HEK293 (cell line): ENCODE measurements around the gene CHD1L.

Source experiments
- CTCF ChIA-PET: fragments of 350-600 bp; formaldehyde crosslinking; extraction: SDS; loops from one replicate; lab custom pipeline; 2021; ENCODE audit warnings: antibody characterized with exemption; lab: Yijun Ruan, JAX
- POLR2A ChIA-PET: fragments of 300-600 bp; formaldehyde crosslinking; extraction: SDS; loops from one replicate; lab custom pipeline; 2020; ENCODE audit warnings: antibody characterized with exemption, inconsistent platforms; lab: Yijun Ruan, JAX
- H3K27ac ChIP-seq: fragments of 200-500 bp; sonication (Bioruptor generic); 2 replicates; pipeline ENCODE4 v1.5.1; 2014; ENCODE audit warnings: low read depth, low read length, control low read depth, inconsistent platforms; ENCODE audit errors: extremely low read depth
- H3K36me3 ChIP-seq, 2 experiments: fragments of 200-500 bp in 1 of 2; sonication (Bioruptor generic) in 1 of 2; 1 replicate in 1 of 2; 2 replicates in 1 of 2; pipeline ENCODE4 v1.5.1; 2014 to 2017; ENCODE audit warnings: inconsistent platforms in 2 of 2, low read length in 2 of 2; ENCODE audit not compliant: control insufficient read depth in 2 of 2, insufficient read depth in 1 of 2
- H3K4me1 ChIP-seq: fragments of 200-500 bp; sonication (Bioruptor generic); 2 replicates; pipeline ENCODE4 v1.5.1; 2014; ENCODE audit warnings: mild to moderate bottlenecking, low read length, inconsistent platforms; ENCODE audit not compliant: control insufficient read depth, insufficient read depth
- H3K4me3 ChIP-seq: 2 replicates; pipeline ENCODE4 v1.5.1; 2011; ENCODE audit warnings: low read depth, mild to moderate bottlenecking, control low read depth, low read length, moderate library complexity
- H3K9me3 ChIP-seq: fragments of 200-500 bp; sonication (Bioruptor generic); 2 replicates; pipeline ENCODE4 v1.5.1; 2014; ENCODE audit warnings: low read depth, low read length, inconsistent platforms; ENCODE audit not compliant: control insufficient read depth, insufficient read depth
- FEZF1 ChIP-seq: fragments of 450-650 bp; formaldehyde crosslinking; IDR thresholded peaks from 2 replicates; pipeline ENCODE4 v1.5.1; 2016; ENCODE audit warnings: missing biosample characterization, missing genetic modification characterization
- OSR2 ChIP-seq: fragments of 450-650 bp; formaldehyde crosslinking; IDR thresholded peaks from 2 replicates; pipeline ENCODE4 v1.5.1; 2016; ENCODE audit warnings: missing biosample characterization, missing genetic modification characterization
- TCF7L2 ChIP-seq: IDR thresholded peaks from 2 replicates; pipeline ENCODE4 v1.6.1; 2011; ENCODE audit warnings: low read depth, mild to moderate bottlenecking, inconsistent platforms, low read length, moderate library complexity, borderline replicate concordance
- ZBTB1 ChIP-seq: fragments of 450-650 bp; formaldehyde crosslinking; IDR thresholded peaks from 2 replicates; pipeline ENCODE4 v1.5.1; 2016; ENCODE audit warnings: missing biosample characterization, missing genetic modification characterization
- ZNF843 ChIP-seq: fragments of 450-650 bp; formaldehyde crosslinking; IDR thresholded peaks from 2 replicates; pipeline ENCODE4 v1.5.1; 2016; ENCODE audit warnings: missing biosample characterization, missing genetic modification characterization
- TF ChIP-seq, protein P1 (sequence below): fragments of 450-650 bp; formaldehyde crosslinking; IDR thresholded peaks from 2 replicates; pipeline ENCODE4 v1.5.1; 2016; ENCODE audit warnings: missing biosample characterization, missing genetic modification characterization
- TF ChIP-seq, protein P2 (sequence below): fragments of 450-650 bp; formaldehyde crosslinking; IDR thresholded peaks from 2 replicates; pipeline ENCODE4 v1.5.1; 2016; ENCODE audit warnings: missing biosample characterization, missing genetic modification characterization
- TF ChIP-seq, protein P3 (sequence below): fragments of 450-650 bp; formaldehyde crosslinking; optimal IDR thresholded peaks from 2 replicates; pipeline ENCODE3; 2016; ENCODE audit warnings: missing biosample characterization, mild to moderate bottlenecking, missing genetic modification characterization
- TF ChIP-seq, protein P4 (sequence below): fragments of 450-650 bp; formaldehyde crosslinking; IDR thresholded peaks from 2 replicates; pipeline ENCODE4 v1.5.1; 2016; ENCODE audit warnings: missing biosample characterization, missing genetic modification characterization
- TF ChIP-seq, protein P5 (sequence below): fragments of 450-650 bp; formaldehyde crosslinking; IDR thresholded peaks from 2 replicates; pipeline ENCODE4 v1.5.1; 2017; ENCODE audit warnings: missing biosample characterization, missing genetic modification characterization
- TF ChIP-seq, protein P6 (sequence below): fragments of 450-650 bp; formaldehyde crosslinking; IDR thresholded peaks from 2 replicates; pipeline ENCODE4; 2016; ENCODE audit warnings: missing biosample characterization, missing genetic modification characterization

Gene CHD1L

DNA sequence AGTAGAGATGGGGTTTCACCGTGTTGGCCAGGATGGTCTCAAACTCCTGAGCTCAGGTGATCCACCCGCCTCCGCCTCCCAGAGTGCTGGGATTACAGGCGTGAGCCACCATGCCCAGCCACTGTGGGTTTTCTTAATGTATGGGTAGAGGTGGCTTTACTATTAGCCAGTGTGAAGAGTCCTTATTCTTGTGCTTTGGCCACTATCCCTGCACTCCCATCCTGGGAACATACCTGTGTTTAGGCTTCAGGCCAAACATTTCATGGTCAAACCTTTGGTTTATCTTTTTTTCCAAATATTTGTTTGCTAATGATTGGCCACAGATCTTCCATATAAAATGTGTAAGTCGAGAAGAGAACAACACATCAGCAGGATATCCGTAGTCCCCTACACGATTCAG is 33.9 kb upstream of the CHD1L start (continued):
- TF ChIP-seq, protein P1, sequence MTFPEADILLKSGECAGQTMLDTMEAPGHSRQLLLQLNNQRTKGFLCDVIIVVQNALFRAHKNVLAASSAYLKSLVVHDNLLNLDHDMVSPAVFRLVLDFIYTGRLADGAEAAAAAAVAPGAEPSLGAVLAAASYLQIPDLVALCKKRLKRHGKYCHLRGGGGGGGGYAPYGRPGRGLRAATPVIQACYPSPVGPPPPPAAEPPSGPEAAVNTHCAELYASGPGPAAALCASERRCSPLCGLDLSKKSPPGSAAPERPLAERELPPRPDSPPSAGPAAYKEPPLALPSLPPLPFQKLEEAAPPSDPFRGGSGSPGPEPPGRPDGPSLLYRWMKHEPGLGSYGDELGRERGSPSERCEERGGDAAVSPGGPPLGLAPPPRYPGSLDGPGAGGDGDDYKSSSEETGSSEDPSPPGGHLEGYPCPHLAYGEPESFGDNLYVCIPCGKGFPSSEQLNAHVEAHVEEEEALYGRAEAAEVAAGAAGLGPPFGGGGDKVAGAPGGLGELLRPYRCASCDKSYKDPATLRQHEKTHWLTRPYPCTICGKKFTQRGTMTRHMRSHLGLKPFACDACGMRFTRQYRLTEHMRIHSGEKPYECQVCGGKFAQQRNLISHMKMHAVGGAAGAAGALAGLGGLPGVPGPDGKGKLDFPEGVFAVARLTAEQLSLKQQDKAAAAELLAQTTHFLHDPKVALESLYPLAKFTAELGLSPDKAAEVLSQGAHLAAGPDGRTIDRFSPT (tag by site-specific recombination) = no peak
- TF ChIP-seq, protein P2, sequence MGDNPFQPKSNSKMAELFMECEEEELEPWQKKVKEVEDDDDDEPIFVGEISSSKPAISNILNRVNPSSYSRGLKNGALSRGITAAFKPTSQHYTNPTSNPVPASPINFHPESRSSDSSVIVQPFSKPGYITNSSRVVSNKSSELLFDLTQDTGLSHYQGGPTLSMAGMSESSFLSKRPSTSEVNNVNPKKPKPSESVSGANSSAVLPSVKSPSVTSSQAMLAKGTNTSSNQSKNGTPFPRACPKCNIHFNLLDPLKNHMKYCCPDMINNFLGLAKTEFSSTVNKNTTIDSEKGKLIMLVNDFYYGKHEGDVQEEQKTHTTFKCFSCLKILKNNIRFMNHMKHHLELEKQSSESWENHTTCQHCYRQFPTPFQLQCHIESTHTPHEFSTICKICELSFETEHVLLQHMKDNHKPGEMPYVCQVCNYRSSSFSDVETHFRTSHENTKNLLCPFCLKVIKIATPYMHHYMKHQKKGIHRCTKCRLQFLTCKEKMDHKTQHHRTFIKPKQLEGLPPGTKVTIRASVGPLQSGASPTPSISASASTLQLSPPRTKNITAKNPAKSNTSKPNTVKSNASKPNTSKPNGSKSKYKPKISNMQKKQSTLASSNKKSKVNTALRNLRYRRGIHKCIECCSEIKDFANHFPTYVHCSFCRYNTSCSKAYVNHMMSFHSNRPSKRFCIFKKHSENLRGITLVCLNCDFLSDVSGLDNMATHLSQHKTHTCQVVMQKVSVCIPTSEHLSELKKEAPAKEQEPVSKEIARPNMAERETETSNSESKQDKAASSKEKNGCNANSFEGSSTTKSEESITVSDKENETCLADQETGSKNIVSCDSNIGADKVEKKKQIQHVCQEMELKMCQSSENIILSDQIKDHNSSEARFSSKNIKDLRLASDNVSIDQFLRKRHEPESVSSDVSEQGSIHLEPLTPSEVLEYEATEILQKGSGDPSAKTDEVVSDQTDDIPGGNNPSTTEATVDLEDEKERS (tag by site-specific recombination) = no peak
- TF ChIP-seq ZBTB1 (tag by site-specific recombination) = no peak
- TF ChIP-seq, protein P3, sequence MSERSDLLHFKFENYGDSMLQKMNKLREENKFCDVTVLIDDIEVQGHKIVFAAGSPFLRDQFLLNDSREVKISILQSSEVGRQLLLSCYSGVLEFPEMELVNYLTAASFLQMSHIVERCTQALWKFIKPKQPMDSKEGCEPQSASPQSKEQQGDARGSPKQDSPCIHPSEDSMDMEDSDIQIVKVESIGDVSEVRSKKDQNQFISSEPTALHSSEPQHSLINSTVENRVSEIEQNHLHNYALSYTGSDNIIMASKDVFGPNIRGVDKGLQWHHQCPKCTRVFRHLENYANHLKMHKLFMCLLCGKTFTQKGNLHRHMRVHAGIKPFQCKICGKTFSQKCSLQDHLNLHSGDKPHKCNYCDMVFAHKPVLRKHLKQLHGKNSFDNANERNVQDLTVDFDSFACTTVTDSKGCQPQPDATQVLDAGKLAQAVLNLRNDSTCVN (tag by site-specific recombination) = no peak

DNA sequence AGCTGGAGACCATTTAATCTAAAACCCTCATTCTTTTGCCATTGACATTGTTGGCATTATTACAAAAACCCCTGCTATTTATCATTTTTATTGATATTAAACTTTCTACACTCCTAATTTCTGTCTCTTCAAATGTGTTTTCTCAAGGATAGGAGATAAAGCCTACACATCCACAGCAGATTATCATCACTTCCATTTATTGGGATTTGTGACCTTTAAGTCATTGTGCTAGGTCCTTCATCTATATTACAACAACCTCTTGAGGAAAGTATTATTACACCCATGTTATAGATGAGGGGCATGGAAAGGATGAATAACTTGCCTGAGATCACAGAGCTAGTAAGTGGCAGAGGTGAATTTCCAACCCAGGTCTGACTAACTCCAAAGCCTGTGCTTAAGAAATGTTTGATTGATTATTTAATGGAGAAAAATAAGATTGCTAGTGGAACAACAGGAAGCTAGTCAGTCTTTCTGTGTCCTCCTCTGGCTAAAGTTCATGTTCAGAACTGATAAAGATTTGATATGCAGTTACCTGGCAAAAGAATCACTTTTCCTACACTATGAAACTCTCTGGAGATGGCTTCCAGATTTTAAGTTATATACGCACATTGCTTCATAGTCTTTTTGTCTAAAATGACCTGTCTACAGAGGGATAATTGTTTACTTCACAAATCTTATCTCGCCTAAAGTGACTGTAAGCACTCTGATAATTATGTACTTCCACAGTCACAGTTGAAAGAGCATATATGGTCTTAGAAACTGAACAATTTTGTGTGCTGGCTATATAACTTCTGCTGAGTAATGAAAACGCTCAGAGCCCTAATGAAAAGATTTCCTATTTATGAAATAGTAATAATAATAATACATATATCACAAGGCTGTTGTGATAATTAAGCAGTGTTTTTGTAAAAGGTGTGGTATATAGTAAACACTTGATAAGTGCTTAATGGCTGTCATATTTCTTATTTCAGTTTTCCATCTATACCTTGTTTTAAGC is 32.4 kb upstream of the CHD1L start:
- Histone ChIP-seq H3K4me3 (no peak overlapping the region), H3K4me1 (no peaks in the 10 kb centered on the region), H3K27ac (no peak overlapping the region), H3K36me3 (no peaks in the 10 kb centered on the region), H3K9me3 (no peaks in the 10 kb centered on the region)
- TF ChIP-seq, protein P4, sequence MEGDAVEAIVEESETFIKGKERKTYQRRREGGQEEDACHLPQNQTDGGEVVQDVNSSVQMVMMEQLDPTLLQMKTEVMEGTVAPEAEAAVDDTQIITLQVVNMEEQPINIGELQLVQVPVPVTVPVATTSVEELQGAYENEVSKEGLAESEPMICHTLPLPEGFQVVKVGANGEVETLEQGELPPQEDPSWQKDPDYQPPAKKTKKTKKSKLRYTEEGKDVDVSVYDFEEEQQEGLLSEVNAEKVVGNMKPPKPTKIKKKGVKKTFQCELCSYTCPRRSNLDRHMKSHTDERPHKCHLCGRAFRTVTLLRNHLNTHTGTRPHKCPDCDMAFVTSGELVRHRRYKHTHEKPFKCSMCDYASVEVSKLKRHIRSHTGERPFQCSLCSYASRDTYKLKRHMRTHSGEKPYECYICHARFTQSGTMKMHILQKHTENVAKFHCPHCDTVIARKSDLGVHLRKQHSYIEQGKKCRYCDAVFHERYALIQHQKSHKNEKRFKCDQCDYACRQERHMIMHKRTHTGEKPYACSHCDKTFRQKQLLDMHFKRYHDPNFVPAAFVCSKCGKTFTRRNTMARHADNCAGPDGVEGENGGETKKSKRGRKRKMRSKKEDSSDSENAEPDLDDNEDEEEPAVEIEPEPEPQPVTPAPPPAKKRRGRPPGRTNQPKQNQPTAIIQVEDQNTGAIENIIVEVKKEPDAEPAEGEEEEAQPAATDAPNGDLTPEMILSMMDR (tag by site-specific recombination) = no peak
- TF ChIP-seq OSR2 (peak; percentile 23; the same call in 1 of the 2 replicates), TCF7L2 (peak; percentile 59; the same call in 1 of the 2 replicates), ZNF843 (tag by site-specific recombination) (peak; percentile 76), FEZF1 (tag by site-specific recombination) (peak; percentile 39; the same call in 1 of the 2 replicates)
- TF ChIP-seq, protein P5, sequence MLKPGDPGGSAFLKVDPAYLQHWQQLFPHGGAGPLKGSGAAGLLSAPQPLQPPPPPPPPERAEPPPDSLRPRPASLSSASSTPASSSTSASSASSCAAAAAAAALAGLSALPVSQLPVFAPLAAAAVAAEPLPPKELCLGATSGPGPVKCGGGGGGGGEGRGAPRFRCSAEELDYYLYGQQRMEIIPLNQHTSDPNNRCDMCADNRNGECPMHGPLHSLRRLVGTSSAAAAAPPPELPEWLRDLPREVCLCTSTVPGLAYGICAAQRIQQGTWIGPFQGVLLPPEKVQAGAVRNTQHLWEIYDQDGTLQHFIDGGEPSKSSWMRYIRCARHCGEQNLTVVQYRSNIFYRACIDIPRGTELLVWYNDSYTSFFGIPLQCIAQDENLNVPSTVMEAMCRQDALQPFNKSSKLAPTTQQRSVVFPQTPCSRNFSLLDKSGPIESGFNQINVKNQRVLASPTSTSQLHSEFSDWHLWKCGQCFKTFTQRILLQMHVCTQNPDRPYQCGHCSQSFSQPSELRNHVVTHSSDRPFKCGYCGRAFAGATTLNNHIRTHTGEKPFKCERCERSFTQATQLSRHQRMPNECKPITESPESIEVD (tag by site-specific recombination) = peak; percentile 41; the same call in 1 of the 2 replicates
- TF ChIP-seq, protein P6, sequence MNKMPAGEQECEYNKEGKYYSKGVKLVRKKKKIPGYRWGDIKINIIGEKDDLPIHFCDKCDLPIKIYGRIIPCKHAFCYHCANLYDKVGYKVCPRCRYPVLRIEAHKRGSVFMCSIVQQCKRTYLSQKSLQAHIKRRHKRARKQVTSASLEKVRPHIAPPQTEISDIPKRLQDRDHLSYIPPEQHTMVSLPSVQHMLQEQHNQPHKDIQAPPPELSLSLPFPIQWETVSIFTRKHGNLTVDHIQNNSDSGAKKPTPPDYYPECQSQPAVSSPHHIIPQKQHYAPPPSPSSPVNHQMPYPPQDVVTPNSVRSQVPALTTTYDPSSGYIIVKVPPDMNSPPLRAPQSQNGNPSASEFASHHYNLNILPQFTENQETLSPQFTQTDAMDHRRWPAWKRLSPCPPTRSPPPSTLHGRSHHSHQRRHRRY = no peak
- ChIA-PET POLR2A (no interaction called here), CTCF (interaction anchor here (0.7 kb wide), 1 partner anchor 42 kb away, joined by 3 read pairs; no protein-coding TSS in a partner anchor)
